COLO668 (cell line): ENCODE measurements around the gene SPOCK1.

Source experiments
- DNase-seq: peaks from one replicate; lab custom pipeline; 2025; ENCODE audit not compliant: unreplicated experiment; lab: John Stamatoyannopoulos, UW

Gene SPOCK1

GRCh38 chr5:137090721-137091120 is 408.4 kb downstream of the SPOCK1 start:
- no peak for DNase-seq

GRCh38 chr5:137090151-137090550 is 409.0 kb downstream of the SPOCK1 start:
- DNase-seq, result no peak

- no peak for DNase-seq
Measured at GRCh38 chr5:137088175-137088574, 411.0 kb downstream of the SPOCK1 start.

GRCh38 chr5:137086342-137086741 is 412.8 kb downstream of the SPOCK1 start:
- no peak for DNase-seq

- no peak for DNase-seq
Measured at GRCh38 chr5:137085206-137085605, 413.9 kb downstream of the SPOCK1 start.

GRCh38 chr5:137084016-137084415 is 415.1 kb downstream of the SPOCK1 start:
- DNase-seq, result no peak

- DNase-seq, result no peak
Measured at GRCh38 chr5:137082951-137083350, 416.2 kb downstream of the SPOCK1 start.

- DNase-seq, result peak; percentile 58
Measured at GRCh38 chr5:137078171-137078665, 420.9 kb downstream of the SPOCK1 start.

- DNase-seq, result peak; percentile 71
Measured at GRCh38 chr5:137075163-137075970, 423.8 kb downstream of the SPOCK1 start.

GRCh38 chr5:137073189-137073588 is 425.9 kb downstream of the SPOCK1 start:
- DNase-seq, result no peak

- DNase-seq, result no peak
Measured at GRCh38 chr5:137072361-137073115, 426.6 kb downstream of the SPOCK1 start.

GRCh38 chr5:137071931-137072330 is 427.2 kb downstream of the SPOCK1 start:
- DNase-seq, result no peak

GRCh38 chr5:137071526-137071925 is 427.6 kb downstream of the SPOCK1 start:
- DNase-seq, result no peak

- no peak for DNase-seq
Measured at GRCh38 chr5:137070521-137070920, 428.6 kb downstream of the SPOCK1 start.

GRCh38 chr5:137069358-137069757 is 429.8 kb downstream of the SPOCK1 start:
- no peak for DNase-seq

- DNase-seq, result no peak
Measured at GRCh38 chr5:137061382-137061781, 437.7 kb downstream of the SPOCK1 start.

GRCh38 chr5:137058089-137058488 is 441.0 kb downstream of the SPOCK1 start:
- no peak for DNase-seq

GRCh38 chr5:137056676-137057075 is 442.4 kb downstream of the SPOCK1 start:
- no peak for DNase-seq

- no peak for DNase-seq
Measured at GRCh38 chr5:137055271-137055872, 443.8 kb downstream of the SPOCK1 start.

- no peak for DNase-seq
Measured at GRCh38 chr5:137054792-137055191, 444.3 kb downstream of the SPOCK1 start.

- no peak for DNase-seq
Measured at GRCh38 chr5:137054335-137054734, 444.8 kb downstream of the SPOCK1 start.

- DNase-seq, result peak; percentile 0
Measured at GRCh38 chr5:137051161-137051560, 448.0 kb downstream of the SPOCK1 start.
